ENCODE measurements around the gene AOAH.

GRCh38 chr7:36651404-36651803, 72.9 kb downstream of the AOAH start:
- TF ChIP-seq, protein P1, sequence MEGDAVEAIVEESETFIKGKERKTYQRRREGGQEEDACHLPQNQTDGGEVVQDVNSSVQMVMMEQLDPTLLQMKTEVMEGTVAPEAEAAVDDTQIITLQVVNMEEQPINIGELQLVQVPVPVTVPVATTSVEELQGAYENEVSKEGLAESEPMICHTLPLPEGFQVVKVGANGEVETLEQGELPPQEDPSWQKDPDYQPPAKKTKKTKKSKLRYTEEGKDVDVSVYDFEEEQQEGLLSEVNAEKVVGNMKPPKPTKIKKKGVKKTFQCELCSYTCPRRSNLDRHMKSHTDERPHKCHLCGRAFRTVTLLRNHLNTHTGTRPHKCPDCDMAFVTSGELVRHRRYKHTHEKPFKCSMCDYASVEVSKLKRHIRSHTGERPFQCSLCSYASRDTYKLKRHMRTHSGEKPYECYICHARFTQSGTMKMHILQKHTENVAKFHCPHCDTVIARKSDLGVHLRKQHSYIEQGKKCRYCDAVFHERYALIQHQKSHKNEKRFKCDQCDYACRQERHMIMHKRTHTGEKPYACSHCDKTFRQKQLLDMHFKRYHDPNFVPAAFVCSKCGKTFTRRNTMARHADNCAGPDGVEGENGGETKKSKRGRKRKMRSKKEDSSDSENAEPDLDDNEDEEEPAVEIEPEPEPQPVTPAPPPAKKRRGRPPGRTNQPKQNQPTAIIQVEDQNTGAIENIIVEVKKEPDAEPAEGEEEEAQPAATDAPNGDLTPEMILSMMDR (conservative IDR thresholded peaks at IDR 0.05; ENCODE audit: low read length) = no peak
- TF ChIP-seq EZH2phosphoT487 (IDR thresholded peaks at IDR 0.05; ENCODE audit: borderline replicate concordance) = no peak

Data from Loucy (cell line).